Stimulated activated CD8-positive, alpha-beta memory T cell treated with anti-CD3 and anti-CD28 coated beads, Interleukin-4, amount 100 ng/mL, for 24 hours (primary cell): Measurements from ENCODE around the gene CEP290.
A peak's percentile ranks its signal among the peaks of the same experiment; 100 is the strongest.
"Not testable (repeated sequence)": the region's sequence is repeated elsewhere in the genome, so short reads cannot be mapped to it uniquely, and the experiment has no call there.

ENCODE experiments used
- DNase-seq: peaks from one replicate; pipeline ENCODE4 v3.0.0-alpha.2; 2020; ENCODE audit warnings: low read depth

Gene CEP290

DNA sequence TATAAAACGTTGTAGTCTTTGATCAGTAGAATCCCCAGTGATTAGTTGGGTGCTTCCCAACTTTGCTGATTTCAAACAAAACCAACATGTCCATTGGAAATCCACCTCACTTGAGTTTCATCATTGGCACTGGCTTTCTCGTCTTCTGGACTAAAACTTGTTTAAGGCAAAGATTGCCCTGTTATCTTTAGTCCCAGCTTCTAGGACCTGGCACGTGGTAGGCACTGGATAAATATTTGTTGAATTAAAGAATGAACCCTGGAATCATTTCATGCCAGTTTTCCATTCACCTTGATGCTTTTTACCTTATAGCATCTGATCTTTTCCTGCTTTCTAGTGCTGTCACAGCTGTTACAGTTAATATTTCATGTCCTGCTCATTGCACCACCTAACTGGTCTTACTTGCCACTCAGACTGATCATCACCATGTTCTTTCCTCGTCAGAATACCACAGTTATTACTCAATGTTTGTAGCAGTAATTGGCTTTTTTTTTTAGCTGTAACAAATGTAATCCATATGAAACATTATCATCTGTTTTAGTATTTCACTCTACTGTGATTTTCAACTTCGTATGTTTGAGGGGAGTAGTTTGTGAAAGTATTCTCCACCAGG is 105.4 kb downstream of the CEP290 start:
- DNase-seq: no peak

DNA sequence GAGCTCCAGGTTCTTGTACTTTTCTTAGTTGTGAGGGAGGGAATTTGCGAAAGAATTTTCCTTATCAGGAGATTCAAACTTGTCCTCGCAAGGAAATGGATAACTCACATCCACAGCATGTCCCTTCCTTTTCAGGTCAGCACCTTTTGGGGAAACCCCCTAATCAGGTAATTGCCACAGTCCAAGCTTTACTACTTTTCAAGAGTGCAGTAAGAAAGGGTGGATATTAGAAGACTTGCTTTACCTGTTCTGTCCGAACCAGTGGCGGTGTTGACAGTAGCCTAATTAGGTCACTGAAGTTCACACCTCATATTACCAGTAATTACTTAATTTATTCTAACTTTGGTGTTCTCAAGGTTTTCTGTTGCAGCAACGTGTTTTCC is 106.0 kb downstream of the CEP290 start:
- DNase-seq: no peak

DNA sequence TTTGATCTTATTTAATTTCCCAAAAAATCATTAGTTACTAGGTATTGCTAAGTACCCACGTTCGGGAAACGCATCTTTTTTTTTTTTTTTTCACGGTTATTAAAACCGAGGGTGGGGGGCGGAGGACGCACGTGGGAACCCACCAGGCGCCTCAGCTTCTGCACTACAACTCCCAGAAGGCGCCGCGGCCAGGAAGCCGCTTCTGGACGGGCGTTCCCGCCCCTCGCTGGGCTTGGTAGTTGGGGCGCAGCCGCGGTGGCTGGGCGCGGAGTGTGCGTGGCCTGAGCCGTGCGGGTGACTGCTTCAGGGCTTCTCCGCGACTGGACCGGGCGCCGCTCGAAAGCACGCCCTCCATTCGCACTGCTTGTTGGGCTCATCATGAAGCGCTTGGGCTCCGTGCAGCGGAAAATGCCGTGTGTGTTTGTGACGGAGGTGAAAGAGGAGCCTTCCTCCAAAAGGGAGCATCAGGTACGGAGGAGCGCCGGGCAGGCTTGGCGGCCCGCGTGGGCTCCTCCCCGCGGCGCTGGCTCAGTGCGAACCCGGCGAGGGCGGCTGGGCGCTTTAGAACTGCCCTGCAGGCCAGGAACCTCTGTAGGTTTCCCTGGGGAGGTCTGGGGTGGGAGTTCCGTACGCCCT is 106.5 kb downstream of the CEP290 start:
- peak; percentile 84 for DNase-seq

DNA sequence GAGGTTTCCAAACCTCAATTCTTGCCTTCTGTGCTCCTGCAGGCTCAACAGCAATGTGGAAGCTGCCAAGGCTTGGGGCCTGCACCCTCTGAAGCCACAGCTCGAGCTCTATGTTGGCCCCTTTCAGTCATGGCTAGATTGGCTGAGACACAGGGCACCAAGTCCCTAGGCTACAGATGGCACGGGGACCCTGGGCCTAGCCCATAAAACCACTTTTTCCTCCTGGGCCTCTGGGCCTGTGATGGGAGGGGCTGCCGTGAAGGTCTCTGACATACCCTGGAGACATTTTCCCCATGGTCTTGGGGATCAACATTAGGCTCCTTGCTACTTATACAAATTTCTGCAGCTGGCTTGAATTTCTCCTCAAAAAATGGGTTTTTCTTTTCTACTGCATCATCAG is 110.7 kb downstream of the CEP290 start:
- not testable (repeated sequence) for DNase-seq

DNA sequence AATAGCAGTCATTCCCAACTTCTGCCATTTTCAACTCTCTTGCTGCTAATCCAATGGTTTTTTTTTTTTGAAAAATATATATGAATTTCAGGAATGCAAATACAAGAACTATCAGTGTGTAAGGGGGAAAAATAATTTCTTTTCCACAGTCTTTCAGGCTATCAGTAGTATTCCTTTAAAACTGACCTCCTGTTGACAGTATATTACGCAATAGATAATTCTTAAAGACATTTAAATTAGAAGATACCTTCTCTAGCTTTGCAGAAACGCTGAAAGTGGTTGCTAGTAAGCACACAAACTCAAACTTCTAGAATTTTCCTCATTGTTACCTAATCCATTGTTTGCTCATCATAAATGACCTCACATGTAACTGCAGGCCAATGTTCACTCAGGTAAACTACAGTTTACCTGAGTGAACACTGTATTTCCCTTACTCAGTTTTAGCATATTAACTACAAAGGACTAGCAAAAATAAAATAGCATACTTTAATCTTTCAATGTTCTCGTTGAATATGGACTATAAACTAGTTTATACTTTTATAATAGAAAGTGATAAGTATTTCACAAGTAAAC is 112.7 kb downstream of the CEP290 start, which contains the start of gene C12orf50:
Gene C12orf50 (minus strand): TSS at position 309 of the 573 bp plus-strand sequence. CDS start 2,439 bp downstream, outside the sequence.
- no peak for DNase-seq

DNA sequence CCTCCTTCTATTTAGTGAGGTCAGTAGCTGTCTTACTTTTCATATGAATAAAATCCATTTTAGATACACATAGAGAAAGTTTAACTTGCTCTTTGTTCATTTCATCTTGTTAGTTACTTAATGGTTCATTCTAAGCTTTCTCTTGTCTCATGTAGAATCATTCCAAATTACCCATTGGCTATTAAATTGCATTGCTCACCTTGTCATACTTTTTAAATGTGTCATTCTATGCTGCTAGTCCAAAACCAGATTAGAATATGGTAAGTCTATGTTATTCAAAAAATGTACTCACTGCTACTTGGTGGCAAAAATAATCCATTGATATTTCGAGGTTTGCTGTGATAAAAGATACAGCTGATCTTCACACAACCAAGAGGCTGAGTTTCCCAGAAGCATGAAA is 115.7 kb downstream of the CEP290 start:
- DNase-seq: no peak

DNA sequence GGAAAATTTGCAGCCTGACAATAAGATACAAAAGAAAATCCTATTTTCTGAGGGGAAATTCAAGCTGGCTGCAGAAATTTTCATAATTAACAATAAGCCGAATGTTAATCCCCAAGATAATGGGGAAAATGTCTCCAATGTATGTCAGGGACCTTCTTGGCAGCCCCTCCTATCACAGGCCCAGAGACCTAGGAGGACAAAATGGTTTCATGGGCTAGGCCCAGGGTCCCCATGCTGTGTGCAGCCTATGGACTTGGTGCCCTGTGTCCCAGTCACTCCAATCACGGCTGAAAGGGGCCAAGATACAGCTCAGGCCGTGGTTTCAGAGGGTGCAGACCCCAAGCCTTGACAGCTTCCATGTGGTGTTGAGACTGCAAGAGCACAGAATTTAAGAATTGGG is 123.9 kb downstream of the CEP290 start:
- DNase-seq: no peak

DNA sequence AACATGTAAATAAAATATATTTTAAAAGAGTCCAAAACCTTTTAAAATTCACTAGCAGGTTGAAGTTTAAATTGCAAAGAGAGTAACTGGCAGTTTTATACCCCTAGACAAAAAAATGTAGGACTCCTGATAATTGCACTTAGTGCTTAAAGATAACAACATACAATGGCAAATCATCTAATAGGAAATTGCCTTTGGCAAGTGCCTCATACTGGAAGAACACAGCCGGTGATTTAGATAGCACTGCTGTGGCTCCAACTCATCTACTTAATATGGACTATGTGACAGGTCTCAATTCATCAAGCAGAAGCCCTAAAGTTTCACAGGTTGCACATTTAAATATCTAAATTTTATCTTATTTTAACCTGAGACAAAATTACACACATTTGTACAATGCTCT is 126.1 kb downstream of the CEP290 start:
- no peak for DNase-seq

DNA sequence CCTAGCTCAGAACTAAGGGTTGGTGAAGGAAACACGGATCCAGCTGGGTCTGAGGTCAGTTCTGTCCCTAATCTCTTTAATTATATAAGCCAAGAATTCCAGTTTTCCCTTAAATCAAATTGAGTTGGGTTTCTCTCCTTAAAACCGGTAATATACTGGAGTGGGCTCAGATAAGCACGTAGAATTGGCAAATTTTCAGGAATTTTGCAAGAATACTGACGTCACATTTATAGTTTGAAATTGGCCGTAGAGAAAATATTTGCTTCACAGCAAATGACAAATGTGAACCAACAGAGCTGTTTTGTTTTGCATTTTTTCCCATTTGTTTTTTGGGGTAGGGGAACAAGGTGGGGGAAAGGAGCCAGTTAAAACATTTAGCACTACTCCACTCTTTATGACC is 130.1 kb downstream of the CEP290 start:
- DNase-seq: no peak

DNA sequence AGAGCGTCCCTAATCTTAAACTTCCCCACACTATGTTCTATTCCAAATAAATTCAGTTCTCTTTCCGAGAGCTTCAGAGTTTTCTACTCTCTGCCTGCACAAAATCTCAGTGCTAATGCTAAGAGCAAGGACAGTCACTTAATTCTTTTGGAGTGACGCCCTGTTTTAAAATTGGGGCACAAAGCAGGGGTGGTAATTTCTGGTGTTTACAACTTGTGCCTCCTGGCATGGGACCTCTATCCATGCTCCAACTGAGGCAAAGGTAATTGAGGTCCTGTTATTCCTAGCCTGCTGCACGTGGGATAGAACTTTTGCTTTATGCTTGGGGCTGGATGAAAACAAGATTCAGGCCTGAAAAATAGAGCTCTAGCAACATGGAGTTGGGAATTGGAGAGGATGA is 135.5 kb downstream of the CEP290 start:
- no peak for DNase-seq

DNA sequence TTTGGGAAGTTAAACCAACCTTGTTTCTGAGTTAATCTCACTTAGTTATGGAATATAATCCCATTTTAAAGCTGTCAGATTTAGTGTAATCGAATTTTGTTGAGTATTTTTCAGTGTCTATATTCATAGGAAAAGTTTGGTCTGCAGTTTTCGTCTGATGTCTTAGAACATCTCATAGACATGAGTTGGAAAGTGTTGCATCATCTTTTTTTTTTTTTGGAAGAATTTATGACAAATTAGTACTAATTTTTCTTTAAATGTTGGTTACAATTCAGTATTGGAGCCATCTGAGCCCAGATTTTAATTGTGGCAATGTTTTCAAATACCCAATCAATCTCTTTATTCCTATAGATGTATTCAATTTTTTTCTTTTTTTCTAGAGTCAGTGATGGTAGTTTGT is 140.6 kb downstream of the CEP290 start:
- DNase-seq: no peak
